ENCODE results near the gene MLLT11. TPM values are rescaled to one million over a fixed set of nuclear protein-coding genes. Genes with fewer than 3 reads are reported as not detected.
A peak's percentile ranks its signal among the peaks of the same experiment; 100 is the strongest.

The MLLT11 gene
- total RNA-seq, 1 donor: 9.1 TPM

DNA sequence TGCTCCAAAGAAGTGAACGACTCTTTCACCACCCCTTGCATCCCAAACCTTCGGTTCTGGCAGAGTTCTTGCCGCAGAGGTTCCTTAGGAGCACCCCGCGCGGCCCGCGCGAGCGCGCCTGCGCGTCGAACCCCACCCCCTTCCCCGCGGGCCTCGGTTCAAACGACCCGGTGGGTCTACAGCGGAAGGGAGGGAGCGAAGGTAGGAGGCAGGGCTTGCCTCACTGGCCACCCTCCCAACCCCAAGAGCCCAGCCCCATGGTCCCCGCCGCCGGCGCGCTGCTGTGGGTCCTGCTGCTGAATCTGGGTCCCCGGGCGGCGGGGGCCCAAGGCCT, 12.6 kb upstream of the MLLT11 start, which contains the start of gene C1orf56:
Gene C1orf56, plus strand, starts transcription at position 161 of the 334 bp plus-strand sequence. Its CDS starts 97 bp downstream, at position 258.
- H3K4me3 ChIP-seq (ENCODE audit: low read depth, low read length): peak within 1 kb of the TSS; percentile 84
- TF ChIP-seq, protein P1, sequence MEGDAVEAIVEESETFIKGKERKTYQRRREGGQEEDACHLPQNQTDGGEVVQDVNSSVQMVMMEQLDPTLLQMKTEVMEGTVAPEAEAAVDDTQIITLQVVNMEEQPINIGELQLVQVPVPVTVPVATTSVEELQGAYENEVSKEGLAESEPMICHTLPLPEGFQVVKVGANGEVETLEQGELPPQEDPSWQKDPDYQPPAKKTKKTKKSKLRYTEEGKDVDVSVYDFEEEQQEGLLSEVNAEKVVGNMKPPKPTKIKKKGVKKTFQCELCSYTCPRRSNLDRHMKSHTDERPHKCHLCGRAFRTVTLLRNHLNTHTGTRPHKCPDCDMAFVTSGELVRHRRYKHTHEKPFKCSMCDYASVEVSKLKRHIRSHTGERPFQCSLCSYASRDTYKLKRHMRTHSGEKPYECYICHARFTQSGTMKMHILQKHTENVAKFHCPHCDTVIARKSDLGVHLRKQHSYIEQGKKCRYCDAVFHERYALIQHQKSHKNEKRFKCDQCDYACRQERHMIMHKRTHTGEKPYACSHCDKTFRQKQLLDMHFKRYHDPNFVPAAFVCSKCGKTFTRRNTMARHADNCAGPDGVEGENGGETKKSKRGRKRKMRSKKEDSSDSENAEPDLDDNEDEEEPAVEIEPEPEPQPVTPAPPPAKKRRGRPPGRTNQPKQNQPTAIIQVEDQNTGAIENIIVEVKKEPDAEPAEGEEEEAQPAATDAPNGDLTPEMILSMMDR (IDR thresholded peaks at IDR 0.05; ENCODE audit: insufficient read depth, low read depth, low read length): no peak
- DNase-seq (ENCODE audit: low read depth): peak; percentile 74

DNA sequence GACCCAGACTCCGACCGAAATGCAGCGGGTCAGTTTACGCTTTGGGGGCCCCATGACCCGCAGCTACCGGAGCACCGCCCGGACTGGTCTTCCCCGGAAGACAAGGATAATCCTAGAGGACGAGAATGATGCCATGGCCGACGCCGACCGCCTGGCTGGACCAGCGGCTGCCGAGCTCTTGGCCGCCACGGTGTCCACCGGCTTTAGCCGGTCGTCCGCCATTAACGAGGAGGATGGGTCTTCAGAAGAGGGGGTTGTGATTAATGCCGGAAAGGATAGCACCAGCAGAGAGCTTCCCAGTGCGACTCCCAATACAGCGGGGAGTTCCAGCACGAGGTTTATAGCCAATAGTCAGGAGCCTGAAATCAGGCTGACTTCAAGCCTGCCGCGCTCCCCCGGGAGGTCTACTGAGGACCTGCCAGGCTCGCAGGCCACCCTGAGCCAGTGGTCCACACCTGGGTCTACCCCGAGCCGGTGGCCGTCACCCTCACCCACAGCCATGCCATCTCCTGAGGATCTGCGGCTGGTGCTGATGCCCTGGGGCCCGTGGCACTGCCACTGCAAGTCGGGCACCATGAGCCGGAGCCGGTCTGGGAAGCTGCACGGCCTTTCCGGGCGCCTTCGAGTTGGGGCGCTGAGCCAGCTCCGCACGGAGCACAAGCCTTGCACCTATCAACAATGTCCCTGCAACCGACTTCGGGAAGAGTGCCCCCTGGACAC, 12.1 kb upstream of the MLLT11 start:
- TF ChIP-seq, protein P1 (IDR thresholded peaks at IDR 0.05; ENCODE audit: insufficient read depth, low read depth, low read length): peak; percentile 60
- peak; percentile 58 for DNase-seq (ENCODE audit: low read depth)
- peak overlapping the region; percentile 84 for H3K4me3 ChIP-seq (ENCODE audit: low read depth, low read length)

DNA sequence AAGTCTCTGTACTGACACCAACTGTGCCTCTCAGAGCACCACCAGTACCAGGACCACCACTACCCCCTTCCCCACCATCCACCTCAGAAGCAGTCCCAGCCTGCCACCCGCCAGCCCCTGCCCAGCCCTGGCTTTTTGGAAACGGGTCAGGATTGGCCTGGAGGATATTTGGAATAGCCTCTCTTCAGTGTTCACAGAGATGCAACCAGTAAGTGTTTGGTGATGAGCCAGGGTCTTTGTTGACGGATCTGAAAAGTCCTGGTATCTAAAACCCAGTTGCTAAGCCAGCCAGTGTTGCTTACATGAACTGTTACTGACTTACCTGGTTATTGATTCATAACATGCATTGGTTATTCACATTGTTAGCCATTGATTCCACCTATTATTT, 11.6 kb upstream of the MLLT11 start:
- DNase-seq (ENCODE audit: low read depth): no peak
- TF ChIP-seq, protein P1 (IDR thresholded peaks at IDR 0.05; ENCODE audit: insufficient read depth, low read depth, low read length): no peak

DNA sequence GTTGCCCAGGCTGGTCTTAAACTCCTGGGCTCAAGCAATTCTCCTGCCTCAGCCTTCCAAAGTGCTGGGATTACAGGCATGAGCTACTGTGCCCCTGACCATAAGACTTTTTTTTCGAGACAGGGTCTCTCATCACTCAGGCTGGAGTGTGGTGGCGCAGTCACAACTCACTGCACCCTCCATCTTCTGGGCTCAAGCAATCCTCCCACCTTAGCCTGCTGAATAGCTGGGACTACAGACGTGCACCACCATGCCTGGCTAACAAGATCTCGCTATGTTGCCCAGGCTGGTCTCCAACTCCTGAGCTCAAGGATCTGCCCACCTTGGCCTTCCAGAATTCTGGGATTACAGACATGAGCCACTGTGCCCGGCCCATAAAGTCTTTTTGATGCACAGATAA, 10.7 kb upstream of the MLLT11 start:
- DNase-seq (ENCODE audit: low read depth): no peak
- H3K4me3 ChIP-seq (ENCODE audit: low read depth, low read length): no peak overlapping the region
- TF ChIP-seq, protein P1 (IDR thresholded peaks at IDR 0.05; ENCODE audit: insufficient read depth, low read depth, low read length): no peak

More for the DNA sequence above, 11.6 kb upstream of the MLLT11 start:
- peak overlapping the region; percentile 84 for H3K4me3 ChIP-seq (ENCODE audit: low read depth, low read length)

DNA sequence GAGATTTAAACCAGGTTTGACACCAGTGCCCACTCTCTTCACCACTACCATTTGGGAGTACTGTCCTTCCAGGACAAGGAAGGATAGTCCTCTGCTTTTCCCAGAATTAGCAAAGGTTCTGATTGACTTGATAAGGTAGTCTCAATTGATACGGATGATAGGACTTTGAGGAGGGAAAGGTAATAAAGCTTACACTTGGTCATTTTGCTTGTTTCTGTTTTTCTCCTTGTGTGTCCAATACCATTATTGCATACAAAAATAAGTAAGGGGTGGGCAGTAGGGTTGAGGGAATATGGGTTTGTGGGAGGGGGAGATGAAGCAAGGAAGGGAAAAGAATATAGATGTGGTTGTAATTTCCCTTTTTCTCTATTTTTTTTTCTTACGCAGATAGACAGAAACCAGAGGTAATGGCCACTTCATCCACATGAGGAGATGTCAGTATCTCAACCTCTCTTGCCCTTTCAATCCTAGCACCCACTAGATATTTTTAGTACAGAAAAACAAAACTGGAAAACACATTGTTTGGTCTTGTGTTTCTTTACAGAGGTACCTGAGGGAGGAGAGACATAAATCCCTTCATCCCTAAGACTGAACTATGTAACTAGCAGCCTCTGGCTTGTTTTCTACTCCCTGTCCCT, 10.0 kb upstream of the MLLT11 start:
- TF ChIP-seq, protein P1 (IDR thresholded peaks at IDR 0.05; ENCODE audit: insufficient read depth, low read depth, low read length): no peak
- DNase-seq (ENCODE audit: low read depth): no peak
- no peak overlapping the region for H3K4me3 ChIP-seq (ENCODE audit: low read depth, low read length)

DNA sequence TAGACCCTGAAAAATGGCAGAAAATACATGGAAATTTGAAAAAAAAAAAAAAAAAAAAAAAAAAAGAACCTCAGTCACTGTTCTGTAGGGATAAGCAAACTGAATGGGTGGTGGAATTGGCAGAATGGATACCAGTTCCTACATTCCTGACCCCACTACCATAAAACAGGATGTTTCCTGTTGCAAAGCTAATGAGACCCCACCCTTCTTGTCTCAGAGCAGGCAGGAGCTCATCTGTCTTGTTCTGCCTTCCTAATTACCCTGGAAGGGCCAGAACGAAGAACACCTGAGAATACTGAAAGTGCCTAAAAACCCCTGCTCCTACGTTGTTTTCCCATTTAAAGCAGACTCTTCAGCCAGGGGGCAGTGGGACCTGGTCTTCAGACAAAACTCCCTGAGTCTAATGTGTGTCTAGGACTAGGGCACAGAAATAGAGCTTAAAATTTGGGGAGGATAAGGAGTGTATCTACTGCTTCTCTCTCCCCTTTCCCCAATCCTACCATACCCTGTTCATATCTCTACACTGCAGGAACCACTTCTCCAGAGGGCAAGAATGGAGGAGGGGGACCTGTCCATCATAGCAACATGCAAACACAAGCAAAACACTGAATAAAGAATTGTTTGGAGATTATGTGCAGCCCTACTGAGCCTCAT, 8.7 kb upstream of the MLLT11 start:
- H3K4me3 ChIP-seq (ENCODE audit: low read depth, low read length): no peak overlapping the region
- DNase-seq (ENCODE audit: low read depth): no peak
- TF ChIP-seq, protein P1 (IDR thresholded peaks at IDR 0.05; ENCODE audit: insufficient read depth, low read depth, low read length): no peak

All from fibroblast of villous mesenchyme (primary cell).